ENCODE results near the gene CMSS1.

The CMSS1 gene

GRCh38 chr3:99933971-99934750 is 116.5 kb downstream of the CMSS1 start:
- DNase-seq (ENCODE audit: low read depth in 2 of 2), result no peak

DNA sequence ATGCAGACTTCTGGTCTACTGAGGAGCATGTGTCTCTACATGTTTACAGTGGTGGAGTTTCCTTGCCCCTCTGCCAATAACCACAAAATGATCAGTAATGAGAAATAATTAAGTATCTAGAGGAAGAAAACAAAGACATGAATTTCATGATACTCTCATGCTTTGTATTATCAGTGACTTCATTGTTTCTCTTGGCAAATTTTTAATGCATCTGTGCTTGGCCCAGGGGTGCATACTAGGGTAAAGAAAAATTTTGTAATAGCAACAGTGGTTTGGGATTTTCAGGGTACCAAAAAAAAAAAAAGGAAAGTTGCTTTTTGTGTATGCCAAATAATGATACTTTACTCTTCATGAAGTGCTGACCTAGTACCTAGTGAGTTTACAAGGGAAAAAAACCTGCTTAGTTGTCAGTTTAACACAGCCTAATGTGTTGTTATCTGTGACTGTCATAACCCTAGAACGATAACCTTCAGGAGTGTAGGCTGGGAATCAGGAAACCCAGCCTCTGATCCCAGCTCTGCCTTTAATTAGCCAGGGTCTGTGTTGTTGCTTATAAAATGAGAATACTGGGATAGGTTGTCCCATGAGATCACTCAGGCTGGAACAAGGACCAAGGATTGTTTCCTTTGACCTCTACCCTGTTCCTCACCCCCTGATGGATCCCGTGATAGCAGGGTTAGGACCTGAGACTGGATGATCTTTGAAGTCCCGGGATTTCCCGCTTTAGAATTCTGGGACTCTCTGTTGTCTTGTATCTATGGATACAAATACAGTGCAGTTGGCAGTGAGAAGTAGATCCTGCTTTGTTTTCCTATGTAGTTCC is 117.5 kb downstream of the CMSS1 start:
- no peak for DNase-seq (ENCODE audit: low read depth in 2 of 2)

DNA sequence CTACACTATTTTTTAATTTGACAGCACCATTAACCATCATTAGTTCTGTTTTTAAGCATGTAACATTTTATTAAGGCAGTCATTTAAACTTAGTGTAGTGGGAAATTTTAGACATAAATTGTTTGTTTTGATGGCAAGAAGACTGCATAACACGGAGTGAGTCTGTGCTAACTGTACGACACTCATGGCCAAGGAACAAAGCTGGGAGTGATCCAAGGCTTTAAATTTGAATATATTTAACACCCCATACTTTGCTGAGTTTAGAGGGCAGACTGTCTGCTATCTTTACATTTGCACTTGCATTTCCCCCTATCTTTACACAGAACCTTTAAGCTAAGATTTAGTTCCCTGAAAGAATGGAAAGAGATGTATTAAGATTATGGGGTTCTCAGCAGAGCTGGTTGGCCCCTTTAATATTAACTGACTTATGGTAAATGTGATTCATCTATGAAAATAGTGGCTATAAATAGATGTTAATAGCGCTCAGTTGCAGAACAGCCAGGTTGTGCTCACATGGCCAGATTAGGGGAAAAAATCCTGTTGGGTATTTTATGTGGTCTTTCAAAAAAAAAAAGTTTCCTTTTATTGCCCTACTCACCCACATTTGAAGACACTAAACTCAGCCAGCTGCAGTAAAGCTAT is 120.7 kb downstream of the CMSS1 start:
- DNase-seq (ENCODE audit: low read depth in 2 of 2), result no peak

DNA sequence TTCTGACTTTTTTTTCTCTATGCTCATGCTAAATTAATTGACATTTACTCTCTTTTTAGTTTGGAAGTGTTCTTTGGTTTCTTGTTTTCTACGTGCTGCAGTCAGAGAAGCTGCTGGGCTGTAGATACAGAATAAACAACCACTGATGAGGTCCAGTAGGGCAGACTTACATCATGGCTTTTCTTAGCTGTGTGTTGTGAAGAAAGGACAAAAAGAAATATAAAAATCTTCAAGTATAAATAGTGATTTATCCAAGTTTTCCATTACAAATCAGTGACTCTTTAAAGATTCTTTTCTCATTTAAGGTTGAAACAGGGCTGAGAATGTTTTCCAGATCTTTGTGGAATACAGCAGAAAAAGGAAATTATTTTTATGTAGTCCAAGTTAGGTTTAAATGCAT is 122.2 kb downstream of the CMSS1 start:
- no peak for DNase-seq (ENCODE audit: low read depth in 2 of 2)

- no peak for DNase-seq (ENCODE audit: low read depth in 2 of 2)
Measured at GRCh38 chr3:99940350-99940749, 122.7 kb downstream of the CMSS1 start.

DNA sequence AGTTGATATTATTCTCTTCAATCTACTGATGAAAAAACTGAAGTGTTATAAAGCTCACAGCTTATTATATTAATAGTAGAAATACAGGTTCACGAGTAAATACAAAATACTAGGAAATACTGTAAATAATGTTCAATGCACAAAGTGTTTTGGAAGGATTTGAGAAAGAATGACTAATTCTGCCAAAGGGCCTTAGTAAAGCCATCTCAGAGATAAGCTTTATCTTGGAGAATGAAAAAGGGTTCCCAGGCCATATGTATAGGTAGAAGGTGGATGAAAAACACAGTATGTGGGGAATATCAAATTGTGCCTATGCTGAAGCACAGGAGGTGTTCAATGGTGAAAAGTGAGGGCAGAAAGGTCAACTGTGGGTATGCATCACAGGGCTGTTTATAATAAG is 123.5 kb downstream of the CMSS1 start:
- no peak for DNase-seq (ENCODE audit: low read depth in 2 of 2)

- no peak for DNase-seq (ENCODE audit: low read depth in 2 of 2)
Measured at GRCh38 chr3:99943931-99944761, 126.5 kb downstream of the CMSS1 start.

DNA sequence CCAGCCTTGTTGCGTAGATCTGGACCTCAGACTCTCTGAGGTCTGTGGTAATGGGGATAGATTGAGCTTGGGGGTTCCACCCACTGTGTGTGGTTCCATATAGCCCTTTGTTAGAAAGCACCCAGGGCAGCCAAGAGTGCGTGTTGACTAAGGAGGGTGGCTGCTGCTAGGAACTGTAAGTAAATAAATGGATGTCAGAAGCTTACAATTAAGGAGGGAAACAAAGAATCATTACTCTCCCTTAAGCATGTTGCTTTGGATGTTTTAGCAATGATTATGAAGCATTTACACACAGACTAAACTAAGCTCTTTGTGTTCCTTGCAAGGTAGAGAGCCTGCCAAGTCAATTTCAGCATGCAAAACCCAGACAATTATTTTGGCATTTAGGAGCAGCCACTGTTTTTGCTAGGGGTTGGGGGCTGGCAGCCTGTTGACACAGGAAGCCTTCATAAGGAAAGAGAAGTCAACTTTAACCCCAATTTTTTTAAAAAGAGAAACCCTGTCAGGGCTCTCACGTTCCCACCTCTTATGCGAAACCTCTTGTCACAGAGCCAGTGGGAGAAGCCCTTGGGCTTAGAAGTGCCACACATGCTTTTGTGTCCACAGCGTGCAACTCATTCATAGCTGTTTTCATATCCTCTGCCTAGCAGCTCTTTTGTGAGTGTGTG is 127.8 kb downstream of the CMSS1 start:
- no peak for DNase-seq (ENCODE audit: low read depth in 2 of 2)

DNA sequence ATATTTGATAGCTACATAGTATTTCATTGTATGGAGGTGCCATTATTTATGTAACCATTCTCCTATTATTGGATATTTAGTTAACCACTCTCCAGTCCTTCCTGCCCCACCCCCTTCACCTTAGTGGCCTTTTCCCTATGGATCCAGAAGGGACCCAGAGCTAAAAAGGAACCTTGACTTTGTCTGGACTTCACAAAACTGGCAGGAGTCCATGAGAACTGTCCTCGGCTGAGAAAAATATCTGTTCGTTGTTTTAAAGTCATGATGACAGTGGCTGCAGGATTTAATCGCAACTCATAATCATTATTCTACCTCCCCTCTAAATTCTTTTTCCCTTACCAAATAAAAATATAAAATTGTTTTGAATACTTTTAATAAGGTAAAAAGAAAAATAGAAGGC is 129.7 kb downstream of the CMSS1 start:
- DNase-seq (ENCODE audit: low read depth in 2 of 2), result no peak

DNA sequence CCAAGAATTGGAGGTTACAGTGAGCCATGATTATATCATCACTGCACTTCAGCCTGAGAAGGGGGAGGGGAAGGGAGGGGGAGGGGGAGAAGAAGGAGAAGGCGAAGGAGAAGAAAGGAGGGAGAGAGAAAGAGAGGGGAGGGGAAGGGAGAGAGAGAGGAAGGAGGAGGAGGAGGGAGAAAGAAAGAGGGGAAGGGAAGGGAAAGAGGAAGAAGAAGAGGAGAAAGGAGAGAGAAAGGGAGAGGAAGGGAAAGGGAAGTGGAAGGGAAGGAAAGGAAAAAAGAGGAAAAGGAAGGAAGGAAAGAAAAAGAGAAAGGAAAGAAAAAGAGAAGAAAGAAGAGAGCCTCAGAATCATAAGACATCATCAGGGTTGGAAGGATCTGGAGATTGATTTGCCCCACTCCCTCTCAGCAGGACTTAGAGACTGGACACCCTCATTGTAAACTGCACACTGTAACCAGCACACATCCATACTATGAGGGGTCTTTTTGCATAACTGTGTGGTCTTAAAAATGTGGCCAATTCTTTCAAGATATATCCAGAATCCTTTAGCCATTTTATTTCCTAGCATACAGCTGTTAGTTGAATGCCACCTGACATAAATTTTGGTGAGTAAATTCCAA is 130.9 kb downstream of the CMSS1 start:
- no peak for DNase-seq (ENCODE audit: low read depth in 2 of 2)

- DNase-seq (ENCODE audit: low read depth in 2 of 2), result no peak
Measured at GRCh38 chr3:99949956-99950670, 132.5 kb downstream of the CMSS1 start.

DNA sequence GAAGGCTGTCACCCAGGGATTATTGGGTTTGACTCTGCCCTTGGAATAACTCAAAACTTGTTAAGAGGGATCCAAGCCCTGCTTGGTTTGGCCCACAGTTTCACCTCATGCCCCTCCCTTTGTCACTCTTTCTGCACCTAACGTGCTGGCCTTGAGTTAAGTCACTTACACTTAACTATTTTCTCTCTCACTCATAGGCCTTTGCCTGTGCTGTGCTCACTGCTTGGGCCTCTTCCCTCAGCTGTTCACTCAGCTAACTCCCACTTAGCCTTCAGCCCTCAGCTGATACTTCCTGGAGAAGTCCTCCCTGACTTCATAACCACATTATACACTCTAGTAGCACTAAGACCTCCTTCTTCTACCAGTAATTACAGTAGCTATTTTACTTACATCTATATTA is 133.3 kb downstream of the CMSS1 start:
- DNase-seq (ENCODE audit: low read depth in 2 of 2), result no peak

DNA sequence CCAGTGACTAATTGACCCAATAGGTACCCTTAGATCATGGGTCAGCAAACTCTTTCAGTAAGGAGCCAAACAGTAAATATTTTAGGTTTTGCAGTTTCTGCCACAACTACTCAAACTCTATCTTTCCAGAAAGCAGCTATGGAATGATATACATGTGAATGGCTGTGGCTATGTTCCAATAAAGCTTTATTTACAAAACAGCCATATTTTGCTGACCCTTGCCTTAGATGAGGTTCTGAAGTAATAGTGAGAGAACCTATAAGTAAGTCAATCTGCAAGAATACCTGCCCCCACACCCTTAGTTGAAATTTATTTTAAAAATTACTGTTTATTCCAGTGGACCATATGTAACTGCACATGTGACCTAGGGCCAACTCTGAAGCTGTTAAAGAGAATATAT is 134.0 kb downstream of the CMSS1 start:
- DNase-seq (ENCODE audit: low read depth in 2 of 2), result no peak

GRCh38 chr3:99952306-99952705 is 134.6 kb downstream of the CMSS1 start:
- peak; percentile 78 to 81 for DNase-seq (ENCODE audit: low read depth in 2 of 2)

GRCh38 chr3:99953596-99953995 is 135.9 kb downstream of the CMSS1 start:
- DNase-seq (ENCODE audit: low read depth in 2 of 2), result no peak

- DNase-seq (ENCODE audit: low read depth in 2 of 2), result no peak
Measured at GRCh38 chr3:99954914-99955644, 137.4 kb downstream of the CMSS1 start.

DNA sequence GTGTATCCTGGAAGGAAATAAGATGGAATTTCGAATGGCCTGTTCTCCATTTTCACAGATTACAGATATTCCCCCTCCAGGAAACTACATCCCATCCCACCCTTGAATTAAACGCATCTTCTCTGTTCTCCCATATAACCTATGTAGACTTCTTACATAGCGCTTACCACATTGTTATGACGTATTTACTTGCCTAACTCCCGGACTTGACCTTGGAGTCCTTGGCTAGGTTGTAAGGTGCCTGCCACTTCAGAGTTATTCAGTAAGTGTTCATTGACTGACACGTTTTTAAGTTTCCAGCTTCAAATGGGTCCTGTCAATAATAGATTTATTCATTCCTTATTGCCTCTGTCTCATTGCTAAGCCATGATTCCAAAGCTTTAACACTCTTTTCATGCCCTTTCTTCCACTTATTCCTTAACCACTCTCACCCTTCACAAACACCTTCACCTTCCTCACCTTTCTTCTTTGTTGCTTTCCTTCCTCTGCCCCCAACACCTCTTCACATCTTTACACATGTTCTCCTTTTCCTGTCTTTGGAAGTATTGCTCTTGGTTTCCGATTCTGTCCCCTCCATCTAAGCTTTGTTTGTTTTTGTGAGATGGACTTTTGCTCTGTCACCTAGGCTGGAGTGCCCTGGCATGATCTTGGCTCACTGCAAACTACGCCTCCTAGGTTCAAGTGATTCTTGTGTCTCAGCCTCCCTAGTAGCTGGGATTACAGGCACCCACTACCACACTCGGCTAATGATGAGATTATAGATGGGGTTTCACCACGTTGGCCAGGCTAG is 138.3 kb downstream of the CMSS1 start:
- no peak for DNase-seq (ENCODE audit: low read depth in 2 of 2)

GRCh38 chr3:99957151-99957796 is 139.6 kb downstream of the CMSS1 start:
- DNase-seq (ENCODE audit: low read depth in 2 of 2), result peak in 1 of 2 experiments; percentile 36

Data from fibroblast of skin of left quadriceps (primary cell).